ENCODE data around the gene KRT17.
"Not testable (repeated sequence)": the region's sequence is repeated elsewhere in the genome, so short reads cannot be mapped to it uniquely, and the experiment has no call there.

KRT17 gene

GRCh38 chr17:41640596-41640995 is 16.2 kb upstream of the KRT17 start:
- H3K4me3 ChIP-seq (ENCODE audit: low read depth, low read length); H3K27me3 ChIP-seq (ENCODE audit: insufficient read depth, low read length); H3K27ac ChIP-seq (ENCODE audit: low read depth, low read length); H2AFZ ChIP-seq (ENCODE audit: low read length, unreplicated experiment); H3K4me1 ChIP-seq (ENCODE audit: control insufficient read depth, insufficient read depth, low read length, unreplicated experiment); H3K36me3 ChIP-seq (ENCODE audit: insufficient read depth, low read length); H3K79me2 ChIP-seq (ENCODE audit: control insufficient read depth, insufficient read depth, low read length, unreplicated experiment): not testable (repeated sequence)

GRCh38 chr17:41639492-41640473 is 15.4 kb upstream of the KRT17 start:
- no peak overlapping the region for H3K27ac ChIP-seq (ENCODE audit: low read depth, low read length)
- no peaks in the 10 kb centered on the region for H3K36me3 ChIP-seq (ENCODE audit: insufficient read depth, low read length)
- H3K4me3 ChIP-seq (ENCODE audit: low read depth, low read length) = no peak overlapping the region
- H3K27me3 ChIP-seq (ENCODE audit: insufficient read depth, low read length) = no peaks in the 10 kb centered on the region
- H3K79me2 ChIP-seq (ENCODE audit: control insufficient read depth, insufficient read depth, low read length, unreplicated experiment) = no peaks in the 10 kb centered on the region
- H2AFZ ChIP-seq (ENCODE audit: low read length, unreplicated experiment) = no peak overlapping the region
- no peaks in the 10 kb centered on the region for H3K4me1 ChIP-seq (ENCODE audit: control insufficient read depth, insufficient read depth, low read length, unreplicated experiment)

- H3K27me3 ChIP-seq (ENCODE audit: insufficient read depth, low read length) = no peaks in the 10 kb centered on the region
- H3K36me3 ChIP-seq (ENCODE audit: insufficient read depth, low read length) = no peaks in the 10 kb centered on the region
- H2AFZ ChIP-seq (ENCODE audit: low read length, unreplicated experiment) = no peak overlapping the region
- H3K4me1 ChIP-seq (ENCODE audit: control insufficient read depth, insufficient read depth, low read length, unreplicated experiment) = no peaks in the 10 kb centered on the region
- no peak overlapping the region for H3K4me3 ChIP-seq (ENCODE audit: low read depth, low read length)
- no peak overlapping the region for H3K27ac ChIP-seq (ENCODE audit: low read depth, low read length)
- H3K79me2 ChIP-seq (ENCODE audit: control insufficient read depth, insufficient read depth, low read length, unreplicated experiment) = no peaks in the 10 kb centered on the region
Measured at GRCh38 chr17:41638941-41639340, 14.6 kb upstream of the KRT17 start.

- H3K27ac ChIP-seq (ENCODE audit: low read depth, low read length) = no peak overlapping the region
- no peaks in the 10 kb centered on the region for H3K36me3 ChIP-seq (ENCODE audit: insufficient read depth, low read length)
- H3K4me3 ChIP-seq (ENCODE audit: low read depth, low read length) = no peak overlapping the region
- H3K4me1 ChIP-seq (ENCODE audit: control insufficient read depth, insufficient read depth, low read length, unreplicated experiment) = no peaks in the 10 kb centered on the region
- H3K27me3 ChIP-seq (ENCODE audit: insufficient read depth, low read length) = no peaks in the 10 kb centered on the region
- no peaks in the 10 kb centered on the region for H3K79me2 ChIP-seq (ENCODE audit: control insufficient read depth, insufficient read depth, low read length, unreplicated experiment)
- no peak overlapping the region for H2AFZ ChIP-seq (ENCODE audit: low read length, unreplicated experiment)
Measured at GRCh38 chr17:41638194-41638593, 13.8 kb upstream of the KRT17 start.

- Histone ChIP-seq H3K79me2 (ENCODE audit: control insufficient read depth, insufficient read depth, low read length, unreplicated experiment) (no peaks in the 10 kb centered on the region), H3K27ac (ENCODE audit: low read depth, low read length) (no peak overlapping the region), H3K36me3 (ENCODE audit: insufficient read depth, low read length) (no peaks in the 10 kb centered on the region), H3K27me3 (ENCODE audit: insufficient read depth, low read length) (no peaks in the 10 kb centered on the region), H2AFZ (ENCODE audit: low read length, unreplicated experiment) (no peak overlapping the region), H3K4me3 (ENCODE audit: low read depth, low read length) (no peak overlapping the region), H3K4me1 (ENCODE audit: control insufficient read depth, insufficient read depth, low read length, unreplicated experiment) (no peaks in the 10 kb centered on the region)
Measured at GRCh38 chr17:41636652-41637051, 12.3 kb upstream of the KRT17 start.

GRCh38 chr17:41635121-41636097 is 11.0 kb upstream of the KRT17 start:
- Histone ChIP-seq H3K27me3 (ENCODE audit: insufficient read depth, low read length) (no peaks in the 10 kb centered on the region), H3K4me1 (ENCODE audit: control insufficient read depth, insufficient read depth, low read length, unreplicated experiment) (no peaks in the 10 kb centered on the region), H3K79me2 (ENCODE audit: control insufficient read depth, insufficient read depth, low read length, unreplicated experiment) (no peaks in the 10 kb centered on the region), H3K4me3 (ENCODE audit: low read depth, low read length) (no peak overlapping the region), H2AFZ (ENCODE audit: low read length, unreplicated experiment) (no peak overlapping the region), H3K36me3 (ENCODE audit: insufficient read depth, low read length) (no peaks in the 10 kb centered on the region), H3K27ac (ENCODE audit: low read depth, low read length) (no peak overlapping the region)

- H3K36me3 ChIP-seq (ENCODE audit: insufficient read depth, low read length) = no peaks in the 10 kb centered on the region
- no peak overlapping the region for H2AFZ ChIP-seq (ENCODE audit: low read length, unreplicated experiment)
- no peak overlapping the region for H3K27ac ChIP-seq (ENCODE audit: low read depth, low read length)
- H3K27me3 ChIP-seq (ENCODE audit: insufficient read depth, low read length) = no peaks in the 10 kb centered on the region
- H3K4me1 ChIP-seq (ENCODE audit: control insufficient read depth, insufficient read depth, low read length, unreplicated experiment) = no peaks in the 10 kb centered on the region
- no peaks in the 10 kb centered on the region for H3K79me2 ChIP-seq (ENCODE audit: control insufficient read depth, insufficient read depth, low read length, unreplicated experiment)
- H3K4me3 ChIP-seq (ENCODE audit: low read depth, low read length) = no peak overlapping the region
Measured at GRCh38 chr17:41634639-41635038, 10.3 kb upstream of the KRT17 start.

- H3K79me2 ChIP-seq (ENCODE audit: control insufficient read depth, insufficient read depth, low read length, unreplicated experiment) = no peaks in the 10 kb centered on the region
- H3K4me1 ChIP-seq (ENCODE audit: control insufficient read depth, insufficient read depth, low read length, unreplicated experiment) = no peaks in the 10 kb centered on the region
- H3K27ac ChIP-seq (ENCODE audit: low read depth, low read length) = no peak overlapping the region
- no peak overlapping the region for H3K4me3 ChIP-seq (ENCODE audit: low read depth, low read length)
- no peak overlapping the region for H2AFZ ChIP-seq (ENCODE audit: low read length, unreplicated experiment)
- H3K36me3 ChIP-seq (ENCODE audit: insufficient read depth, low read length) = no peaks in the 10 kb centered on the region
- no peaks in the 10 kb centered on the region for H3K27me3 ChIP-seq (ENCODE audit: insufficient read depth, low read length)
Measured at GRCh38 chr17:41633556-41634199, 9.3 kb upstream of the KRT17 start.

GRCh38 chr17:41632482-41633105 is 8.2 kb upstream of the KRT17 start:
- Histone ChIP-seq H3K27ac (ENCODE audit: low read depth, low read length) (no peak overlapping the region), H3K4me1 (ENCODE audit: control insufficient read depth, insufficient read depth, low read length, unreplicated experiment) (no peaks in the 10 kb centered on the region), H3K79me2 (ENCODE audit: control insufficient read depth, insufficient read depth, low read length, unreplicated experiment) (no peaks in the 10 kb centered on the region), H3K4me3 (ENCODE audit: low read depth, low read length) (no peak overlapping the region), H2AFZ (ENCODE audit: low read length, unreplicated experiment) (no peak overlapping the region), H3K36me3 (ENCODE audit: insufficient read depth, low read length) (no peaks in the 10 kb centered on the region), H3K27me3 (ENCODE audit: insufficient read depth, low read length) (no peaks in the 10 kb centered on the region)

- H3K27ac ChIP-seq (ENCODE audit: low read depth, low read length) = no peak overlapping the region
- H3K4me3 ChIP-seq (ENCODE audit: low read depth, low read length) = no peak overlapping the region
- H2AFZ ChIP-seq (ENCODE audit: low read length, unreplicated experiment) = no peak overlapping the region
- H3K79me2 ChIP-seq (ENCODE audit: control insufficient read depth, insufficient read depth, low read length, unreplicated experiment) = no peaks in the 10 kb centered on the region
- H3K4me1 ChIP-seq (ENCODE audit: control insufficient read depth, insufficient read depth, low read length, unreplicated experiment) = no peaks in the 10 kb centered on the region
- no peaks in the 10 kb centered on the region for H3K36me3 ChIP-seq (ENCODE audit: insufficient read depth, low read length)
- H3K27me3 ChIP-seq (ENCODE audit: insufficient read depth, low read length) = no peaks in the 10 kb centered on the region
Measured at GRCh38 chr17:41631898-41632285, 7.5 kb upstream of the KRT17 start.
